ENCODE data around the gene SEMA3E.

SEMA3E gene

GRCh38 chr7:83640240-83640639 lies 8.7 kb downstream of the SEMA3E start:
- Histone ChIP-seq H3K36me3 (no peaks in the 10 kb centered on the region), H3K27me3 (ENCODE audit: insufficient read depth, low read depth, severe bottlenecking) (no peaks in the 10 kb centered on the region), H3K27ac (no peak overlapping the region), H3K4me3 (ENCODE audit: low read depth, low read length) (no peak overlapping the region), H3K9me3 (ENCODE audit: severe bottlenecking) (no peaks in the 10 kb centered on the region)
- TF ChIP-seq CTCF (IDR thresholded peaks at IDR 0.05; ENCODE audit: low read depth, low read length): no peak
- DNase-seq: no peak

DNA sequence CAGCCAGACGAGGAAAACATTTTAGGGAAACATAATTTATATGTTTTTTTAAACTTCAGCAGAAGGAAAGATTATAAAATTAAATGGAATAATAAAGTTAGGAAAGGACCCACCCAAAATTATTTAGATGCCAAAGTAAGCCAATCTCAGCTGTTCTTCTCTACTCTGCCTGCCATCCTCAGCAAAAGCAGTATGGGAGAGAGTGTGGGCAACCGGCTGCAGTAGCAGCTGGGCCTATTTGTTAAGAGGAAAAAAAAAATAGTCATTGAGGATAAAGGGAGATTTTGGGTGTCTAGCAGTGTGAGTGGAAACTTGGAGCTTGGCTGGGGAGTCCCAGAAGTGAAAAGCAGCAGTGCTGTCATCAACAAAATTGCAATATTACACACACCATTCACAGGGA lies 15.4 kb downstream of the SEMA3E start:
- no peaks in the 10 kb centered on the region for H3K36me3 ChIP-seq
- DNase-seq: no peak
- no peak overlapping the region for H3K4me3 ChIP-seq (ENCODE audit: low read depth, low read length)
- TF ChIP-seq CTCF (IDR thresholded peaks at IDR 0.05; ENCODE audit: low read depth, low read length): no peak
- no peak overlapping the region for H3K27ac ChIP-seq
- no peaks in the 10 kb centered on the region for H3K9me3 ChIP-seq (ENCODE audit: severe bottlenecking)
- no peaks in the 10 kb centered on the region for H3K27me3 ChIP-seq (ENCODE audit: insufficient read depth, low read depth, severe bottlenecking)

DNA sequence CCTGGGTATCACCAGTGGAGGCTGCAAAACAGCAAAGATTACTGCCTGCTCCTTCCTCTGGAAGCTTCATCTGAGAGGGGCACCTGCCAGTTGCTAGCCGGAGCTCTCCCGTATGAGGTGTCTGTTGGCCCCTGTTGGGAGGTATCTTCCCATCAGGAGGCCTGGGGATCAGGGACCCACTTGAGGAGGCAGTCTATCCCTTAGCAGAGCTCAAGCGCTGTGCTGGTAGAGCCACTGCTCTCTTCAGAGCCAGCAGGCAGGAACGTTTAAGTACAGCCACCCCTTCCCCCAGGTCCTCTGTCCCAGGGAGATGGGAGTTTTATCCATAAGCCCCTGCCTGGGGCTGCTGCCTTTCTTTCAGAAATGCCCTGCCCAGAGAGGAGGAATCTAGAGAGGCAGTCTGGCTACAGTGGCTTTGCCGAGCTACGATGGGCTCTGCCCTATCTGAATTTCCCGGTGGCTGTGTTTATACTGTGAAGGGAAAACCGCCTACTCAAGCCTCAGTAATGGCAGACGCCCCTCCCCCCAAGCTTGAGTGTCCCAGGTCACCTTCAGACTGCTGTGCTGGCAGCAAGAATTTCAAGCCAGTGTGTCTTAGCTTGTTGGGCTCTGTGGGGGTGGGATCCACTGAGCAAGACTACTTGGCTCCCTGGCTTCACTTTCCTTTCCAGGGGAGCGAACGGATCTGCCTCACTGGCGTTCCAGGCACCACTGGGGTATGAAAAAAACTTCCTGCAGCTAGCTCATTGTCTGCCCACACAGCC lies 19.6 kb downstream of the SEMA3E start:
- no peaks in the 10 kb centered on the region for H3K27me3 ChIP-seq (ENCODE audit: insufficient read depth, low read depth, severe bottlenecking)
- H3K9me3 ChIP-seq (ENCODE audit: severe bottlenecking): no peaks in the 10 kb centered on the region
- no peak for TF ChIP-seq CTCF (IDR thresholded peaks at IDR 0.05; ENCODE audit: low read depth, low read length)
- H3K27ac ChIP-seq: no peak overlapping the region
- no peak for DNase-seq
- no peak overlapping the region for H3K4me3 ChIP-seq (ENCODE audit: low read depth, low read length)
- no peaks in the 10 kb centered on the region for H3K36me3 ChIP-seq

GRCh38 chr7:83617858-83618257 lies 31.1 kb downstream of the SEMA3E start:
- no peak for TF ChIP-seq CTCF (IDR thresholded peaks at IDR 0.05; ENCODE audit: low read depth, low read length)

DNA sequence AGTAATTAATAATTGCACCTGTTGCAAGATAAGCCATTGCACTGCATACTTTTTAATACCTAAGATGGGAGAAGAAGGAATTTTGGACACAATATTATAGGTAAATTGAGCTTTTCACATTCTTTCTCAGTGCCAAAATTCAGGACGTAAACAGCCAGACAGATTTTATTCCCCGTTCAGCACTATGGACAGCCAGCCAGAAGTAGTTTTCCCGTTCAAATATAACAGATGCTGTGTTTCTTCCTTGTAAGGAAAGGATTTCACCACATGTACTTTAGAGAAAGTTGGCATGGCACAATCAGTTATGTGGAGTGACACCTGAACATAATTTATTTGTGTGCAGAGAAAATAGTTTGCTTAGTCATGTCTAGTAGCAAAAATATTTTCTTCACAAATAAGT lies 34.8 kb downstream of the SEMA3E start:
- no peaks in the 10 kb centered on the region for H3K27me3 ChIP-seq (ENCODE audit: insufficient read depth, low read depth, severe bottlenecking)
- no peak for TF ChIP-seq CTCF (IDR thresholded peaks at IDR 0.05; ENCODE audit: low read depth, low read length)
- H3K36me3 ChIP-seq: no peaks in the 10 kb centered on the region

More at GRCh38 chr7:83617858-83618257, 31.1 kb downstream of the SEMA3E start:
- H3K27me3 ChIP-seq (ENCODE audit: insufficient read depth, low read depth, severe bottlenecking): no peaks in the 10 kb centered on the region
- no peaks in the 10 kb centered on the region for H3K36me3 ChIP-seq
- no peak overlapping the region for H3K4me3 ChIP-seq (ENCODE audit: low read depth, low read length)
- DNase-seq: no peak
- no peaks in the 10 kb centered on the region for H3K9me3 ChIP-seq (ENCODE audit: severe bottlenecking)
- no peak overlapping the region for H3K27ac ChIP-seq

GRCh38 chr7:83613232-83613631 lies 35.7 kb downstream of the SEMA3E start:
- no peak for TF ChIP-seq CTCF (IDR thresholded peaks at IDR 0.05; ENCODE audit: low read depth, low read length)
- Histone ChIP-seq H3K4me3 (ENCODE audit: low read depth, low read length) (no peak overlapping the region), H3K27me3 (ENCODE audit: insufficient read depth, low read depth, severe bottlenecking) (no peaks in the 10 kb centered on the region), H3K27ac (no peak overlapping the region), H3K9me3 (ENCODE audit: severe bottlenecking) (no peaks in the 10 kb centered on the region), H3K36me3 (no peaks in the 10 kb centered on the region)
- DNase-seq: no peak

More for the DNA sequence above, 34.8 kb downstream of the SEMA3E start:
- Histone ChIP-seq H3K9me3 (ENCODE audit: severe bottlenecking) (no peaks in the 10 kb centered on the region), H3K27ac (no peak overlapping the region), H3K4me3 (ENCODE audit: low read depth, low read length) (no peak overlapping the region)
- DNase-seq: no peak
